ENCODE measurements around the gene RNF220.

GRCh38 chr1:44592208-44593145, 187.4 kb downstream of the RNF220 start:
- TF ChIP-seq CTCF (IDR thresholded peaks at IDR 0.05; ENCODE audit: insufficient read depth, low read depth, low read length) (no peak), EZH2 (IDR thresholded peaks at IDR 0.05; ENCODE audit: insufficient read depth, low read length) (no peak)

All from astrocyte (in vitro differentiated cells and primary cell).